ENCODE data around the gene TMEM255B.
"Not testable (repeated sequence)": the region's sequence is repeated elsewhere in the genome, so short reads cannot be mapped to it uniquely, and the experiment has no call there.

Gene TMEM255B

GRCh38 chr13:113734099-113734825 lies 24.8 kb upstream of the TMEM255B start:
- DNase-seq (ENCODE audit: low read depth, low spot score) = no peak

GRCh38 chr13:113734826-113735125 lies 24.2 kb upstream of the TMEM255B start:
- no peak for DNase-seq (ENCODE audit: low read depth, low spot score)

- DNase-seq (ENCODE audit: low read depth, low spot score) = no peak
These were observed 23.8 kb upstream of the TMEM255B start for GRCh38 chr13:113735194-113735593.

GRCh38 chr13:113735750-113736149 lies 23.3 kb upstream of the TMEM255B start:
- DNase-seq (ENCODE audit: low read depth, low spot score) = no peak

- DNase-seq (ENCODE audit: low read depth, low spot score) = no peak
These were observed 22.7 kb upstream of the TMEM255B start for GRCh38 chr13:113736258-113736731.

GRCh38 chr13:113737803-113738202 lies 21.2 kb upstream of the TMEM255B start:
- no peak for DNase-seq (ENCODE audit: low read depth, low spot score)

GRCh38 chr13:113739527-113740285 lies 19.3 kb upstream of the TMEM255B start:
- DNase-seq (ENCODE audit: low read depth, low spot score) = no peak

GRCh38 chr13:113740286-113740556 lies 18.8 kb upstream of the TMEM255B start:
- DNase-seq (ENCODE audit: low read depth, low spot score) = no peak

GRCh38 chr13:113740661-113741060 lies 18.4 kb upstream of the TMEM255B start:
- no peak for DNase-seq (ENCODE audit: low read depth, low spot score)

GRCh38 chr13:113741191-113741668 lies 17.8 kb upstream of the TMEM255B start:
- DNase-seq (ENCODE audit: low read depth, low spot score) = no peak

- no peak for DNase-seq (ENCODE audit: low read depth, low spot score)
These were observed 17.0 kb upstream of the TMEM255B start for GRCh38 chr13:113742000-113742441.

- DNase-seq (ENCODE audit: low read depth, low spot score) = no peak
These were observed 16.4 kb upstream of the TMEM255B start for GRCh38 chr13:113742445-113743120.

- DNase-seq (ENCODE audit: low read depth, low spot score) = no peak
These were observed 15.4 kb upstream of the TMEM255B start for GRCh38 chr13:113743366-113744195.

- no peak for DNase-seq (ENCODE audit: low read depth, low spot score)
These were observed 14.6 kb upstream of the TMEM255B start for GRCh38 chr13:113744197-113745000.

GRCh38 chr13:113745059-113745458 lies 14.0 kb upstream of the TMEM255B start:
- no peak for DNase-seq (ENCODE audit: low read depth, low spot score)

GRCh38 chr13:113745500-113746142 lies 13.4 kb upstream of the TMEM255B start:
- not testable (repeated sequence) for DNase-seq (ENCODE audit: low read depth, low spot score)

- DNase-seq (ENCODE audit: low read depth, low spot score) = no peak
These were observed 12.9 kb upstream of the TMEM255B start for GRCh38 chr13:113746143-113746525.

GRCh38 chr13:113746671-113747070 lies 12.4 kb upstream of the TMEM255B start:
- DNase-seq (ENCODE audit: low read depth, low spot score) = no peak

GRCh38 chr13:113747291-113747833 lies 11.7 kb upstream of the TMEM255B start:
- no peak for DNase-seq (ENCODE audit: low read depth, low spot score)

All from activated CD4-positive, CD25-positive, alpha-beta regulatory T cell treated with anti-CD3 and anti-CD28 coated beads, Interleukin-2, amount 50 U/mL, for 16 hours (primary cell).